NT2/D1 (cell line): Measurements from ENCODE around the gene DNM3.

Source experiments
- YY1 ChIP-seq: IDR thresholded peaks from 2 replicates; pipeline ENCODE4 v1.6.1; 2011; ENCODE audit not compliant: insufficient read length, insufficient read depth
- ZNF274 ChIP-seq: IDR thresholded peaks from 2 replicates; pipeline ENCODE4 v1.6.1; 2011; ENCODE audit warnings: mild to moderate bottlenecking, low read depth, low read length

GRCh38 chr1:172442843-172443565 is 601.7 kb downstream of the DNM3 start:
- no peak for TF ChIP-seq ZNF274
- no peak for TF ChIP-seq YY1
